HG02885 (cell line): ENCODE measurements around the gene CNRIP1.

Source experiments
- ATAC-seq: cut with Tn5 transposase; IDR thresholded peaks from one replicate; pipeline ENCODE4 v1.9.1; 2021; ENCODE audit warnings: mild to moderate bottlenecking; ENCODE audit not compliant: unreplicated experiment, poor library complexity

The CNRIP1 gene

GRCh38 chr2:68294187-68294586, 25.6 kb downstream of the CNRIP1 start:
- no peak for ATAC-seq

- ATAC-seq: no peak
These were observed 26.0 kb downstream of the CNRIP1 start for GRCh38 chr2:68293755-68294154.

DNA sequence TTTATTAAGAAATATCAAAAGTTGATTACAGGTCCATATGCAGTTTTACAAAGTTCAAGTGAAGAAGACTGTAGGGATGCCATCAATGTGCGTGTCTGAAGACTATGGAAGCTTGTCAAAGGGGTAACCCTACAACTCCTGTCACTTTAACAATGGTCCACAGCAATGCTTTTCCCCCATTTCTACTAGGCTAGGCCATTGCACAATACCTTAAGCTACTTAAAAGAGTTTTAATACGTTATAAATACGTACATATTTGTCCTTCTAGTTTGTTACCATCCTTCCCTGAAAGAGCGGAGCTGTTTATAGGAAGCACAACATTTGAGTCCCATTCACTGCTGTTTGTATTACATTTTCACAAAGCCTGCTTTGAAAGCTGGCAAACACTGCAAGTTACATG, 26.7 kb downstream of the CNRIP1 start:
- no peak for ATAC-seq

DNA sequence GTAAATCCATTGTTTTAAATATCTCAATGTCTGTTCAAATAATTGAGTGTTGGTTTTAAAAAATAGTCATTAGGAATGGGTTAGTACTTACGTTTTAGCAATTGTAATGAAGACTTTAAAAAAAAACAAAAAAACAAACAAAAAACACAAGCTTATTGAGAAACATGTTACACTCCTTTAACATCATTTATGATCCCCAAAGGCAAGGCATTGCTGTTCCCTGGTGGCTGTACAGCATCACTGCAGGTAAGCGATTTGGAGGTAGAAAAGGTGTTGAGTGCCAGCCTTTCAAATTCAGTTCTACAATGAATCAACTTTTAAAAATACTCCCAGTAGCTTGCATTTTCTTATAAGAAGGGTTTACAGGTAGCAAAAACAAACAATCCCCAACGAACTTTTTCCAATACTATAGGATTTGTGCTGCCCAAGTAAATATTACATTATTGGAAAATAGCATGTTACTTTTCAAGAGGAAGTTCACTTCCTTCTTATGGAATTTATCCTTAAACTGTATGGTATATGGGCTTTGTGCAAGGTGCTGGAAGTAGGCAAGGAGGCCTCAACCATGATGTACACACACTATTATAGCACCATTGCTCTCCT, 27.5 kb downstream of the CNRIP1 start:
- ATAC-seq: peak; percentile 60

GRCh38 chr2:68291314-68291713, 28.4 kb downstream of the CNRIP1 start:
- ATAC-seq: no peak

- ATAC-seq: no peak
These were observed 28.8 kb downstream of the CNRIP1 start for GRCh38 chr2:68290901-68291300.

DNA sequence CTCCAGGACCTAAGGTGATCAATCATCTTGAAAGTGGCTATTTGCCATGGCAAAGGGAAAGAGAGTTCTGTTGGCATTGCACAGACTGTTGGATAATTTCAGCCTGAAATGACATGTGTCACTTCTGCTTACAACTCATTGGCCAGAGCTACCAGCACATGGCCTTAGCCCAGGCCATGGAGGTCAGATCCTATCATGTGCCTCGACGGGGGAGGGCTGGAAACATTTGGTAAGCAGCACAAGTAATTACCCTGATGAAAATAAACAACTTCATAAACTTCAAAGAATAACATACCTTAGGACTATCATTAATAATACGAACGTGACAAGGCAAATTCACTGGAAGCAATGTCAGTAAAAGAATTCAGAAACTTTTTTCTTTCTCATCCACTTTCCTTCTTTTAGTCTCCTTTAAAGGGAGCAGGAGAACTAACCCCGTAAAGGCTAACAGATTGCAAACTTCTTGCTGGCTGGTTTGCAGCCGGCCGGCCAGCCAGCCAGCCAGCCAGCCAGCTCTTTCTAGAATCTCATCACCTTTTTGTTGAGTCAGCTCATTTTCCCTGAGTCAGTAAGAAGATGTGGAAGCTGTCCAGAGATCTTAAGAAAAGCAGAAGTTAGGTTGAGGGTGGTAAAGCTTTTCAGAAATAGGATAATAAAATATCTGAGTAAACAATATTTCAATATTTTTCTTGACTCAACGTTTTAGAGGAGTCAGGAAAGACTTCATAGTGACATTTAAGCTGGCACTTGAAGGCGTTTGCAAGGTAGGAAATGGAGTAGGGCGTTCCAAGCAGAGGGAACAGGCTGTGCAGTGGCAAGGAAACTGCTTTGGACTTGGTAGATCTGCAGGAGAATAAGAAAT, 31.9 kb downstream of the CNRIP1 start:
- ATAC-seq: no peak

DNA sequence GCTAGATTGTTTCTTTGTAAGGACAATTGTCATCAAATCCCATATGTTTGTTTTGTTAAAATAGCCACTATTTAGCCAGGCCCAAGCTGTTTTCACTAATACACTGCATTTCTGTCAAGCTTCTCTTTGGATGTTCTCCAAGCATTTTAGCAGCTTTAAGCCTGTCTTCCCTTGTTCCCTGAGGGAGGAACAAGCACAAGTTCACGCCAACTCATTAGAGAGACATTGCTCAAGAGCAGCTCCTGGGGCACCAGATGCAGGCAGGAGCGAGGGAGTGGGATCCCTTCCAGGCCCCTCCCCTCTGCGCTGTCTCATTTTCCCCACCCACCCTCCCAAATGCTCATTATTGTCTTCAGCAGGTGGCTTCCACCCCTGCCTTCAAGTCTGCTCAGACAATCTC, 34.9 kb downstream of the CNRIP1 start:
- ATAC-seq: no peak

- ATAC-seq: no peak
These were observed 36.3 kb downstream of the CNRIP1 start for GRCh38 chr2:68283419-68283812.

GRCh38 chr2:68282811-68283418, 36.8 kb downstream of the CNRIP1 start:
- no peak for ATAC-seq

- ATAC-seq: no peak
These were observed 39.0 kb downstream of the CNRIP1 start for GRCh38 chr2:68280796-68281195.

- ATAC-seq: no peak
These were observed 39.4 kb downstream of the CNRIP1 start for GRCh38 chr2:68280348-68280747.

- ATAC-seq: no peak
These were observed 40.1 kb downstream of the CNRIP1 start for GRCh38 chr2:68279691-68280090.

DNA sequence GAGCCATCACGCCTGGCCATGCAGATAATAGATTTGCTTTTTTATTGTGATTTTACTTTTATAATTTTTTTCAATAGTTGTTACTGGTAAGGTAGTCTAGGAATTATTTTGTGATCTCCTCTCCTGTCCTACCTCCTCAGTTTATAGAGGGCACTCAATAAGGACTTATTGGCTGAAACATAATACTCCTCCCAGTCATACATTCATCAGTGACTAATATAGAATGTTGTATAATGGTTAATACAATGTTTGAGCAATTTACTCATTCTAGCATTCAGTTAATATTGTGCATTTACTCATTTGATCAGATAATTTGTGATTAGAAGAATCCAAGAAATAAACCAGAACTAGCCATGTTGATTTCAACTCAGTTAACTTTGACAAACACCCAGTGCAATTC, 41.6 kb downstream of the CNRIP1 start:
- ATAC-seq: no peak

DNA sequence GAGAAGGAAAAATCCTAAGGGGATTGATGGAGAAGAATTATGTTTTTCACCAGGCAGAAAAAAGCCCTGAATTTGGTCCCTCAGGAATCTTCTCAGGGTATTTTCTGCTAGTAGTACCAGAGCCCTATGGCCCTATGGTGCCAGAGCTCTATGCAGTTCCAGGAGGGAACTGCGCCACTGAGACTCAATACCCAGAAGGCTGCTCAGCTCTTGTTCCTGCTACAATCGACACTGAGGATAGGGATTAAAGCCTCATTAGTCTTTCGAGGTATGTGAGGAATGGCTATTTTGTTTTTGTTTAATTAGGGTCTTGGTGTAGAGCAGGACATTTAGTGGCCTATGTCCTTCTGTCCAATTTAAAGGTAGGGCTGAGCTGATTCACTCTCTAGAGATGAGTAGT, 45.7 kb downstream of the CNRIP1 start:
- no peak for ATAC-seq

GRCh38 chr2:68272246-68272994, 47.3 kb downstream of the CNRIP1 start:
- no peak for ATAC-seq

DNA sequence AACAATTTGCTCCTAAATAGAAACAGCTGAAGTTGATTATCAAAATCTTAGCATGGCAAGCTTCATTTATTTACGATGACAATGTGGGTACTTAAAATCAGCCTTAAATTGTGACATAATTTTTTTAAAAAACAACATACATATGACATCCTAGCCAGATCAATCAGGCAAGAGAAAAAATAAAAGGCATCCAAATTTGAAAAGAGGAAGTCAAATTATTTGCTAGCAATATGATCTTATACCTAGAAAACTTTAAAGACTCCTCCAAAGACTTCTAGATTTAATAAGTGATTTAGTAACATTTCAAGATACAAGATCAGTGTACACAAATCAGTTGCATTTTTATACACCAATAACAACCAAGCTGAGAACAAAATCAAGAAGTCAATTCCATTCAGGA, 53.1 kb downstream of the CNRIP1 start:
- no peak for ATAC-seq

GRCh38 chr2:68263632-68264031, 56.1 kb downstream of the CNRIP1 start:
- no peak for ATAC-seq

DNA sequence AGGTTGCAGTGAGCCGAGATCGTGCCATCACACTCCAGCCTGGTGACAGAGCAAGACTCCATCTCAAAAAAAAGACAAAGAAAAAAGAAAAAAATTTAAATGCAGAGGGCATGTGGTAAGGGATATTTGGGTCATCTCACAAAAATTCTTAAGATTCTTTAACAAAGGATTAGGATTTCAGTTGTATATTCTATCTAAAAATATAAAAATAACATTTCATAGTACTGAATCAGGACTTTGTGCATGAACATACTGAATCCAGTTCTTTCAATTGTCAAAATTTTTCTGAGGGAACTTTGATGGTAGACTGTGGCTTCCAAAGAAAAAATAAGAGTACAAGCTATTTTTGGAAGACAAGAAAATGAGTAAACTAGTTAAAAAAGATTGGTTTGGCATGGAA, 60.9 kb downstream of the CNRIP1 start:
- no peak for ATAC-seq

- ATAC-seq: no peak
These were observed 63.7 kb downstream of the CNRIP1 start for GRCh38 chr2:68256093-68256450.
